GM10266 (cell line): ENCODE results near the gene ARL2.
"Not testable (repeated sequence)": the region's sequence is repeated elsewhere in the genome, so short reads cannot be mapped to it uniquely, and the experiment has no call there.

Source experiments
- DNase-seq: peaks from one replicate; pipeline ENCODE4 v3.0.0; 2012; ENCODE audit errors: extremely low spot score
- TF ChIP-seq, protein P1 (sequence below): IDR thresholded peaks from 2 replicates; pipeline ENCODE4 v1.5.1; 2012; ENCODE audit warnings: mild to moderate bottlenecking, low read depth; ENCODE audit not compliant: control insufficient read depth, insufficient read depth; ENCODE audit errors: missing control alignments

Gene ARL2

DNA sequence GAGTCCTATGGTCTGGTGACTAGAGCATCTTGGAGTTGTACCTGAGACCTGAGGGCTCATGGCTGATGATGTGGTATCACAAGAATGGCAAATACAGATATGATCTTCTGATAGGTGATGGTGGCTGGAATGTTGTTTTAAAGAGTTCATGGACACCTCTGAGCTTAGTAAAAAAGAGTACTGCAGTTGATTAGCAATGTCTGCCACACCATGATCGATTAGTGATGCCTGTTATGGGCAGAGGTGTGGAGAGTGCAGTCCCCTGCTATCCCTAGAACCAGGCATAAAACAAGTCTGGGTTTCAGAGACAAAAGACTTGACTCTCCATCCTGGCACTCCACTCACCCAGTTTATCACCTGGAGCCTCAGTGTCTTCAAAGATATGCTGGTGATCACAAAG, 15.8 kb upstream of the ARL2 start:
- no peak for DNase-seq
- TF ChIP-seq, protein P1, sequence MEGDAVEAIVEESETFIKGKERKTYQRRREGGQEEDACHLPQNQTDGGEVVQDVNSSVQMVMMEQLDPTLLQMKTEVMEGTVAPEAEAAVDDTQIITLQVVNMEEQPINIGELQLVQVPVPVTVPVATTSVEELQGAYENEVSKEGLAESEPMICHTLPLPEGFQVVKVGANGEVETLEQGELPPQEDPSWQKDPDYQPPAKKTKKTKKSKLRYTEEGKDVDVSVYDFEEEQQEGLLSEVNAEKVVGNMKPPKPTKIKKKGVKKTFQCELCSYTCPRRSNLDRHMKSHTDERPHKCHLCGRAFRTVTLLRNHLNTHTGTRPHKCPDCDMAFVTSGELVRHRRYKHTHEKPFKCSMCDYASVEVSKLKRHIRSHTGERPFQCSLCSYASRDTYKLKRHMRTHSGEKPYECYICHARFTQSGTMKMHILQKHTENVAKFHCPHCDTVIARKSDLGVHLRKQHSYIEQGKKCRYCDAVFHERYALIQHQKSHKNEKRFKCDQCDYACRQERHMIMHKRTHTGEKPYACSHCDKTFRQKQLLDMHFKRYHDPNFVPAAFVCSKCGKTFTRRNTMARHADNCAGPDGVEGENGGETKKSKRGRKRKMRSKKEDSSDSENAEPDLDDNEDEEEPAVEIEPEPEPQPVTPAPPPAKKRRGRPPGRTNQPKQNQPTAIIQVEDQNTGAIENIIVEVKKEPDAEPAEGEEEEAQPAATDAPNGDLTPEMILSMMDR = no peak

DNA sequence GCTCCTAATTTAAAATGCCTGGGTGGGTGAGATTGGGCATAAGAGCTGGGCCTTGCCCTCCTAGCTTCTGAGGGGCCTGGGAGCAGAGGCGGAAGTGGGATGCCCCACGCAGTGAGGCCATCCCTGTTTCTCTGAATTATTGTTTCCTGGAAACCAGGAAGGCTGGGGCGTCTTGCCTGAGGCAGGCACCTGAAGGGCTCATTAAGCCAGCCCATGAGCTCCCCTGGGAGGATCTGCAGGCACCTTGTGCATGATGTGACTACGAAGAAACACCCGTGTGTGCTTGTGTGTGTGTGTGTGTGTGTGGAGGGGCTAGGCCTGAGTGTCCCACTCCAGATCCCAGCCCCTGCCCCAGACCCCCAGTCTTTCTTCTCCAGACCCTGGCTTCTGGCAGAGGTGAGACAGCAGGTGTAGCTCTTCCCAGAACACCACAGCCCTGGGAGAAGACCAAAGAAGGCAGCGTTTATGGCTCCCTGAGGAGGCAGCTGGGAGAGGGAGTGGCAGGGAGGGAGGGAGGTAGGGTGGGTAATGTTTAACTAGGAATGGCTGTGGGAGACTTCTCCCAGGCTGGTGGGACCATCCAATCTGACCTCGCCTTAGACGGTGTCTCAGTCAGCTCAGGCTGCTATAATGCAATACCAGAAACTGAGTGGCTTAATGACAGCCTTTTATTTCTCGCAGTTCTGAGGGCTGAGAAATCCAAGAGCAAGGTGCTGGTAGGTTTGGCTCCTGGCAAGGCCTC, 15.1 kb upstream of the ARL2 start:
- DNase-seq = no peak
- TF ChIP-seq, protein P1 = no peak

DNA sequence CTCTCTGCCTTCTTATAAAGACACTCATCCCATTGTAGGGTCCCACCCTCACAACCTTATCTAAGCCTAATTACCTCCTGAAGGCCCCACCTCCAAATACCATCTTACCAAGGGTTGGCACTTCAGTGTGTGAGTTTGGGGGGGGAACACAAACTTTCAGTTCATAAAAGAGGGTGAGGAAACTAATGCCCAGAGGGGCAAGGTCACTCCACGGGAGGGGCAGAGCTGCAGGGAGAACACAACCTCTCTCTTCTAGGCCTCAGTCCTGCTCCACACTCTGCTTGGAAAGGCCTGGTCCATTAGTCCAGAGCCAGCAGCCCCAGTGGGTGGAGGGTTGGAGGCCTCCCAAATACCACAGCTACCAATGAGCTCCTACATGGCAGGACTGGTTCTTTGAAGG, 14.5 kb upstream of the ARL2 start:
- TF ChIP-seq, protein P1 = no peak
- no peak for DNase-seq

GRCh38 chr11:65002706-65003105, 11.3 kb upstream of the ARL2 start:
- no peak for DNase-seq
- TF ChIP-seq, protein P1 = no peak

- no peak for DNase-seq
- TF ChIP-seq, protein P1 = no peak
These were observed 10.7 kb upstream of the ARL2 start for GRCh38 chr11:65003282-65003681.

DNA sequence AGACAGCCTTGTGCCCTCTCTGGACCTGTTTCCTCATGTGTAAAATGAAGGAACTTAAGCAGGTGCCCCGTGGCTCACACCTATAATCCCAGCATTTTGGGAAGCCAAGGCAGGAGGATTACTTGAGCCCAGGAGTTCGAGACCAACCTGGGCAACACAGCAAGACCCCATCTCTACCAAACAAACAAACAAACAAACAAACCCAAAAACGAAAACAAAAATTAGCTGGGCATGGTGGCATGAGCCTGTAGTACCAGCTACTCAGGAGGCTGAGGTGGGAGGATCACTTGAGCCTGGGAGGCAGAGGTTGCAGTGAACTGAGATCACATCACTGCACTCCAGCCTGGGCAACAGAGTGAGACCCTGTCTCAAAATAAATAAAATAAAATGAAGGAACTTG, 10.0 kb upstream of the ARL2 start:
- DNase-seq = not testable (repeated sequence)

- DNase-seq = no peak
- TF ChIP-seq, protein P1 = no peak
These were observed 5.9 kb upstream of the ARL2 start for GRCh38 chr11:65008016-65008415.

GRCh38 chr11:65008873-65009272, 5.1 kb upstream of the ARL2 start:
- no peak for DNase-seq
- TF ChIP-seq, protein P1 = no peak
